Neural progenitor cell (in vitro differentiated cells): ENCODE data around the gene YBEY.

Experiments used
- CTCF ChIP-seq: fragments of 200-600 bp; sonication (generic); IDR thresholded peaks from 2 replicates; pipeline ENCODE4 v1.5.1; 2017; ENCODE audit warnings: antibody characterized with exemption, mild to moderate bottlenecking
- EZH2 ChIP-seq: fragments of 200-600 bp; sonication (generic); IDR thresholded peaks from 2 replicates; pipeline ENCODE4 v1.6.1; 2017; ENCODE audit warnings: antibody characterized with exemption, mild to moderate bottlenecking, moderate library complexity

GRCh38 chr21:46254208-46254975 lies 31.8 kb upstream of the YBEY start:
- no peak for TF ChIP-seq CTCF
- TF ChIP-seq EZH2 = no peak
